HG03439 (cell line): Measurements from ENCODE around the gene PLD1.
A peak's percentile ranks its signal among the peaks of the same experiment; 100 is the strongest.
"Not testable (repeated sequence)": the region's sequence is repeated elsewhere in the genome, so short reads cannot be mapped to it uniquely, and the experiment has no call there.

Experiments
- ATAC-seq: cut with Tn5 transposase; IDR thresholded peaks from one replicate; pipeline ENCODE4 v1.9.1; 2021; ENCODE audit warnings: mild to moderate bottlenecking, moderate library complexity; ENCODE audit not compliant: unreplicated experiment

PLD1 gene

GRCh38 chr3:171711461-171712170, 98.7 kb downstream of the PLD1 start:
- no peak for ATAC-seq

- ATAC-seq = no peak
Observed at GRCh38 chr3:171710359-171710758, 99.9 kb downstream of the PLD1 start.

GRCh38 chr3:171704814-171705213, 105.5 kb downstream of the PLD1 start:
- ATAC-seq = no peak

- peak; percentile 64 for ATAC-seq
Observed at GRCh38 chr3:171704002-171704401, 106.3 kb downstream of the PLD1 start.

- ATAC-seq = no peak
Observed at GRCh38 chr3:171703144-171703543, 107.1 kb downstream of the PLD1 start.

GRCh38 chr3:171700653-171701052, 109.6 kb downstream of the PLD1 start:
- no peak for ATAC-seq

GRCh38 chr3:171700157-171700556, 110.1 kb downstream of the PLD1 start:
- ATAC-seq = no peak

GRCh38 chr3:171699601-171700000, 110.7 kb downstream of the PLD1 start:
- no peak for ATAC-seq

- no peak for ATAC-seq
Observed at GRCh38 chr3:171696805-171697204, 113.5 kb downstream of the PLD1 start.

GRCh38 chr3:171695426-171695825, 114.9 kb downstream of the PLD1 start:
- ATAC-seq = no peak

GRCh38 chr3:171694888-171695287, 115.4 kb downstream of the PLD1 start:
- no peak for ATAC-seq

- not testable (repeated sequence) for ATAC-seq
Observed at GRCh38 chr3:171692551-171692950, 117.7 kb downstream of the PLD1 start.

- no peak for ATAC-seq
Observed at GRCh38 chr3:171691485-171691884, 118.8 kb downstream of the PLD1 start.

GRCh38 chr3:171690281-171690680, 120.0 kb downstream of the PLD1 start:
- peak; percentile 63 for ATAC-seq

- ATAC-seq = no peak
Observed at GRCh38 chr3:171688593-171688992, 121.7 kb downstream of the PLD1 start.

GRCh38 chr3:171688002-171688401, 122.3 kb downstream of the PLD1 start:
- no peak for ATAC-seq

- ATAC-seq = no peak
Observed at GRCh38 chr3:171687581-171687980, 122.7 kb downstream of the PLD1 start.

GRCh38 chr3:171687064-171687463, 123.2 kb downstream of the PLD1 start:
- ATAC-seq = no peak

GRCh38 chr3:171685116-171685895, 125.0 kb downstream of the PLD1 start:
- ATAC-seq = no peak

- ATAC-seq = no peak
Observed at GRCh38 chr3:171684221-171684620, 126.1 kb downstream of the PLD1 start.

GRCh38 chr3:171682743-171683142, 127.5 kb downstream of the PLD1 start:
- ATAC-seq = no peak

- ATAC-seq = no peak
Observed at GRCh38 chr3:171680726-171681411, 129.4 kb downstream of the PLD1 start.
